Umbilical cord (tissue), 2 donors: ENCODE results near the gene MAP1LC3B2. TPM values are rescaled to one million over a fixed set of nuclear protein-coding genes. Genes with fewer than 3 reads are reported as not detected.

Experiments used
- DNase-seq: peaks from one replicate; pipeline ENCODE4 v3.0.0-alpha.2; 2015; ENCODE audit warnings: low spot score
- total RNA-seq: library from RNA; depleted of rRNA; stranded (reverse); fragments of >200 nt; gene quantifications from one replicate; pipeline ENCODE4 v1.2.3, GENCODE V29; 2014; ENCODE audit warnings: low replicate concordance; ENCODE audit not compliant: insufficient read depth

MAP1LC3B2 gene
- 7.7 TPM for total RNA-seq

DNA sequence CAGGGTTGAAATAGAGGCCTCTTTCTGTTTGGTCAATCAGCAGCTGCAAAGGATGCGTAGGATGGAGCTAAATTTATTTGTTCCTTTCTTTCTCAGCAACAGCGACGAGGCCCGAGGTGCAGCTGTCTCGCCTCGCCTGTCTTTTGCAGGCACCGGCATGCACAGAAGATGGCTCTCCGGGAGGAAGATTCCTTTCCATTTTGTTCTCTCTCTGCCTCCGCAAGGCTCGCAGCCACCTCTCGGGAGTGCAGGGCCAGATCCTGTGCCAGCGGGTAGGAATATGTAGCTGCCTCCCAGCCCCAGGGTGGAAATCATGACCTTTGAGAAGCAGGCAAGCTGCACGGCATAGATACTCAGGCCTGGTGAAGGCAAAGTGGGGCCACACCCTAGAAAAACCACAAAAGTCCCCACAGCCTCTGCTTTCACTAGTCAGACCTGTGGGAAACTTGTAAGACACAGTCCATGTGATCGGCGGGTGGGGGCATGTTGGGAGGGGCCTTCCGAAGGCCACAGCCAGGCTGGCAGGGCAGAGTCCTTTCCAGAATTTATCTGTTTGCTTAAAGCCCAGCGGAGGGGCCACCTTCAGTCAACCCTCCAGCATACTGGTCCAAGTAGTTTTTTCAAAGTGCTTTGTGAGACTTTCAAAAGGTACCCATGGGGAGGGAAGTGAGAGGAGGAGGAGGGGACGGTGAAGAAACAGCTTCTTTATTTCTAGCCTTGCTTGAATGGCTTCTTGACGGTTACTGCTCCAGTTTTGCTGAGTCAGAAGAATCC, at the start of gene MAP1LC3B2:
MAP1LC3B2 (plus strand) TSS at position 220 of the 774 bp plus-strand sequence. CDS start 16,562 bp downstream, outside the sequence.
- peak; percentile 81 for DNase-seq

- no peak for DNase-seq
Observed at GRCh38 chr12:116513944-116514343, 45.2 kb upstream of the MAP1LC3B2 start.

DNA sequence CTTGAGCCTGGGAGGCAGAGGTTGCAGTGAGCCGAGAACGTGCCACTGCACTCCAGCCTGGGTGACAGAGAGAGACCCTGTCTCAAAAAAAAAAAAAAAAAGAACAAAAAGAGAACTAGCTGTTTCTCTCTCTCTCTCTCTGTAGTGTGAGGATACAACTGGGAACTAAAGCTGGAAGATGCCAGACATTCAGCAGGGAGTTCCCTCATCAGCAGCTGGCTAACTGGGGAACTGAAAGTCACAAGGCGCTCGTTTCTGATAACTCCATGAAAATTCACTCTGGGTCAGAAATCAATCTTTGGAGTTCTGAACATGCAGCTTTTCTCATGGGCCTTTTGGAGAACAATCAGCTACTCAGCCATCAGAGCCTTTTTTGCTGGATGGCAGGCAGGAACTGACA, 43.5 kb upstream of the MAP1LC3B2 start:
- peak; percentile 48 for DNase-seq

DNA sequence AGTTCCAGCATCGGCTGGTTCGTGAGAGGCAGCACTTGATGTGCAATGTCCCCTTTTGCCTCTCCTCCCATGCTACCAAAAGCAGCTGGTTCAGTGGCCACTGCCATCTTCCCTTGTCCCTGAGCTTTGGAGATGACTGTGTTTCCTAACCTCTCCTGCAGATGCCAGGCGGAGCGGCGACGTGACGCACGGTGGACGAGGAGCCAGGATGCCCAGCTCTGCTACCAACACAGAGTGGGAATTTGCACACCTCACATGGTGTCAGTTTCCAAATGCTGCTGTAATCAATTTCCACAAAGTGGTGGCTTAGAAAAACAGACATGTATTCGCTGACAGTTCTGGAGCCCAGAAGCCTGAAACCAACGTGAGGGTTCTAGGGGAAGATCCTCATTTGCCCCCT, 42.5 kb upstream of the MAP1LC3B2 start:
- DNase-seq = no peak

- no peak for DNase-seq
Observed at GRCh38 chr12:116517431-116518045, 41.6 kb upstream of the MAP1LC3B2 start.

GRCh38 chr12:116520225-116520760, 38.9 kb upstream of the MAP1LC3B2 start:
- DNase-seq = no peak

DNA sequence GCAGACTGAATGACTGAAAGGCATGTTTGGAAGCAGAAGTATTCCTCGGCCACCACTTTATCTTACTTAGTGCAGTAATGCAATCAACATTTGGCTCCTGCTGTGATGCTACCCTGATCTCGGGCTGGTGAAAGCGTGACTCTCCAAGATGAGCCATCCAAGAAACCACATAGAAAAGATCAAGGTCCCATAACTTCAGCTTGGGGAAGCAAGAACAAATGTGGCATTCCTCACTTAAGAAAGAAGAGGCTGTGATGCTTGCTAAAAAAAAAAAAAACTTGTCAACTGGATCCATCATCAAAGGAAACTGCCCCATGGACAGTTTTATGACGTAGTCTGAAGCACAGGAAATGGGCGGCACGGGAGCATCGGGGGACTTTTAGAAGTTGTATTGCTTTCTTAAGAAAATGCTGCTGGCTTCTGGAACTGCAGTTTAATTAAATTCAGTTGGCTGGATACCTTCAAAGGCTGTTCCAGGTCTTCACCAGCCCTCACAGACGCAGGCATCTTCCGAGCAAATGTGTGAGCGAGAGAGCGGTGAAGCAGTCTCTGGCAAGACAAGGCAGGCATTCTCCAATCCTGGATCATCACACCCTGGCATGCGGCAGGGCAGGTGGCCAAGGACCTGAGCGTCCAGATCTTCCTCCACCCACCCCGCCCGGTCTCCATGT, 38.2 kb upstream of the MAP1LC3B2 start:
- peak; percentile 33 for DNase-seq

DNA sequence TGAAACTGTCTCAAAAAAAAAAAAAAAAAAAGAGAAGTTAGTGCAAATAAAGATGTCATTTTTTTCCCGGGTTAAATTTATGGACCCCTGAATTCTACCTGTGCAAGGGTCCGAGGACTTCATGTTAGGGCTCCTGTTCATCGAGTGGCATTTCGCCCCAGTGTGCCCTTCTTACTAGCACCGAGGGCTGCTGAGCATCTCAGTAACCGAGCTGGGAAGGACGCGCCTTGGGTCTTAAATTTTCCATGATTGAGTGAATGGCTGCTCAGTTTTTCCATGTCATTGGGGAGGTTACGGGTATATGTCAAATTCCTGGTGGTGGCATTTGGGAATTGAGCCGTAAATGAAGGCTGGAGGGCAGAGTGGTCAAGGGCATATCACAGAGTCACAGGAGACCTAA, 34.9 kb upstream of the MAP1LC3B2 start:
- no peak for DNase-seq

DNA sequence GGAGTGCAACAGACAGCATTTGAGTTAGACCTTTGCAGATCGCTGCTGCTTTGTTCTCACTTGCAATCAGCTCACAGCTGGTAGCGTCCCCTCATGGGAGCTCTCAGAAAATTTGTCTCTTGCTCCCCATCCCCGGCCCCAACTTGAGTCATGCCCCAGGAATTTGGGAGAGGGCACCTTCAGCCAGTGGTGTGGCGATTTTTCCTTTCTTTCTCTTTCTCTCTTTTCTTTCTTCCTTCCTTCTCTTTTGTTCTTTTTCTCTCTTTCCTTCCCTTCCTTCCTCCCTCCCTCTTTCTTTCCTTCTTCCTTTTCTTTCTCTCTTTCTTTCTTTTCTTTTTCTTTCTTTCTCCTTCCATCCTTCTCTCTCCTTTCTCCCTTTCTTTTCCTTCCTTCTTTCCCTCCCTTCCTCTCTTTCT, 34.2 kb upstream of the MAP1LC3B2 start:
- DNase-seq = peak; percentile 52

DNA sequence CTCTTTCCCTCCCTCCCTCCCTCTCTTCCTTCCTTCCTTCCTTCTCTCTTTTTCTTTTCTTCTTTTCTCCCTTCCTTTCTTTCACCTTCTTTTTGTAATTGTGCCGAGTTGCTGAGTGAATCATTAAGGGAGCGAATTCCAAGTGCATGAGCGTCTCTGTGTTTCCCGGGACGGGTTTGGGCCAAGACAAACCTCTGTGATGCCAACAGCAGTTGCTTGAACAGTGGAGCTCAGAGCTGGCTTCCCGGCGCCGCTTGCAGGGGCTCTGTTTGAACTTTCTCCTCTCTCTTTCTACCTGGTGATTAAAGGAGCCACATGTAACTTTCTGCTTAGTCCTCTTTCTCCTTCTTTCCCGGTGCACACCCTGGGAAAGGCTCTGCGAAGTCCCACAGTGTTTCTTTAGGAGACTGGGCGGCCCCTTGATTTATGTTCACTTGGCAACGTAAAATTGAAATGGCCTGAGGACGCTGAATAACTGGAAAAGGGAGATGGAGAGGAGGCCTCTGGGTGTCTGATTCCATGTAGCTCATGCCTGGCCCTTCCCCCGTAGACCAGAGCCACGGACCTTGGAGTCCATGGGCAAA, 33.7 kb upstream of the MAP1LC3B2 start:
- DNase-seq = peak; percentile 90

- DNase-seq = no peak
Observed at GRCh38 chr12:116528065-116528464, 31.1 kb upstream of the MAP1LC3B2 start.

GRCh38 chr12:116528498-116528897, 30.7 kb upstream of the MAP1LC3B2 start:
- no peak for DNase-seq

DNA sequence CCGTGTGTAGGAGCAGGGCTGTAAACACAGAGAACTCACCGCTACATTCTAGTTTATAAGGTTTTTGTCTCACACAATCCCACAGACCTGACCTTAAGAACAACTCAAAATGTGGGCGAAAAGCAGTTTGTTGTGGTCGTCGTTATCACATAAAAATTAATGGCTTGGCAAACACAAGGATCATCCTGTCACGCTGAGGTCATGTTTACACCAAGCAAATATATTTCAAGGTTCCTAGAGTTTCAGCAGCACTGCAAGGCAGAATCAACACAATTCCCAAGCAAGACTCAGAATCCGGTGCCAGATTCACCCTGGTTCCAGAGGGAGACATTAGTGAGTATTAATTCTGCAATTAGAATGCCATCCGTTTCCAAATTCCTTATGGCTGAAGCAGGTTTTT, 30.1 kb upstream of the MAP1LC3B2 start:
- no peak for DNase-seq

GRCh38 chr12:116529686-116530085, 29.5 kb upstream of the MAP1LC3B2 start:
- no peak for DNase-seq

DNA sequence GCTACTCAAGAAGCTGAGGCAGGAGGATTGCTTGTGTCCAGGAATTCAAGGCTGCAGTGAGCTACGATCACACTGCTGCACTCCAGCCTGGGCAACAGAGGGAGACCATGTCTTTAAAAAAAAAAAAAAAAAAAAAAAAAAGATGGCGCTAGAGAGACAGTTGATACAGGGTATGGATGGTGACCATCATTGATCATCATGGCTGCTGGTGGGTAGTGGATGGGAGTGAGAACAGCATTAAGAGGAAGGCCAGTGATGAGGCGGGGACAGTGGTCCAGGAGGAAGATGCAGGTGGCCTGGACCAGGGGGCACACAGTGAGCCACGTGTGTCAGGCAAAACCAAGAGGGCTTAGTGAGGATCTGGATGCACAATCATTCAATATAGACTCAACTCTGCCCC, 26.8 kb upstream of the MAP1LC3B2 start:
- DNase-seq = no peak

DNA sequence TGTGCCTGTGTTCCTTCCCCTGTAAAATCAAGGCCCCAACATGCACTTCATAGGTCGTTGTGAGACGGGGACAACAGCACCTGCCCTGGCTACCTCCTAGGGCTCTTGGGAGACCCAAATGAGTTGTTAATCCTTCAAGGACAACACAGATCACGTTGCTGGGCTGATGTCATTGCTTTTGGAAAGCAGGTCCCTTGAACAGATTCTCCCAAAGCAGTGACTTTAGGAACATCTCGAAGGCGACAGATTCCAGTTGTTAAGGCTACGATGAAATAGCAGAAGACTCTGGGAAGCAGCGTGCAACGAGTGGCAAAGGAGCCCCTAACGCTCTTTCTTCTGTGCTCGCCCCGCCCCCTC, 26.2 kb upstream of the MAP1LC3B2 start:
- DNase-seq = no peak

DNA sequence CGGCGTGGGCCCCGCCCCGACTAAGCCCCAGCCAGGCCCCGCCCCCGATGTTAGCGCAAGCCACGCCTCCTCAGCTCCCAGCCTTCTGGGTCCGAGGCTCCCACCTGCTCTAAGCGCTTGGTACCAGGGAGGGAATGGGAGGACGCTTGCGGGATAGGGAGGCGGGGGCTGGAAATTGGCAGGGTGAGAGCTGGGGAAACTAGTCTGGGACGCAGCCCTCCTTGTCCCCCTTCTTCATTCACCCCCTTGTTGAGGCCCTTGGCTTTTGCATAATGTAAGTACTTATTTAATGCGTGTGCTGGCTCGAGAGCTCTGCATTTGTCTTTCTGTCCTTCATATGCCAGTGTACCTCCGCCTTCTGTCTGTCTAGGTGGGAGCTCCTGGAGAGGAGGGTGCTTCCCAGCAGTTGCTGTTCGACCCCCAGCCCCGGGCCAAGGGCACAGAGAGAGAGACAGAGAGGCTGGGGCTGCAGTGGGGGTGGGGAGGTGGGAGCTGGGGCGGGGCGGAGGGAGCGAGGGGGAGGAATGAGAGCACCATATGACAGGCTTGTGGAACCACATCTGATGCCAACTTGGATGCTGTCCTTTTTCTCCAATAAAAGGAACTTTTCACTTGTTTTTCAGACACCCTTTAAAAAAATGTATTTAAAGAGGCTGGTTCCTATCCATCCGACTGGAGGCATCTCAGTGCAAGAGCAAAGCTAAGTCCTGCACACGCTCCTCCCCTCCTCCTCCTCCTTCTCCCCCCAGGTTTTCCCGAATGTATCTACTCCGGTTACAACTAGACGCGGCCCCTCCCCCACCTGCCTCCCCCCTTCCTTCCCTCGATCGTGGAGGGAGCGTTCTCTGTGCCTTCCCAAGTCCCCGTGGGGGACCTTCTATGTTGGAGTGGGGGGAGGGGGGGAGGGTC, 25.6 kb upstream of the MAP1LC3B2 start:
- DNase-seq = peak; percentile 89

DNA sequence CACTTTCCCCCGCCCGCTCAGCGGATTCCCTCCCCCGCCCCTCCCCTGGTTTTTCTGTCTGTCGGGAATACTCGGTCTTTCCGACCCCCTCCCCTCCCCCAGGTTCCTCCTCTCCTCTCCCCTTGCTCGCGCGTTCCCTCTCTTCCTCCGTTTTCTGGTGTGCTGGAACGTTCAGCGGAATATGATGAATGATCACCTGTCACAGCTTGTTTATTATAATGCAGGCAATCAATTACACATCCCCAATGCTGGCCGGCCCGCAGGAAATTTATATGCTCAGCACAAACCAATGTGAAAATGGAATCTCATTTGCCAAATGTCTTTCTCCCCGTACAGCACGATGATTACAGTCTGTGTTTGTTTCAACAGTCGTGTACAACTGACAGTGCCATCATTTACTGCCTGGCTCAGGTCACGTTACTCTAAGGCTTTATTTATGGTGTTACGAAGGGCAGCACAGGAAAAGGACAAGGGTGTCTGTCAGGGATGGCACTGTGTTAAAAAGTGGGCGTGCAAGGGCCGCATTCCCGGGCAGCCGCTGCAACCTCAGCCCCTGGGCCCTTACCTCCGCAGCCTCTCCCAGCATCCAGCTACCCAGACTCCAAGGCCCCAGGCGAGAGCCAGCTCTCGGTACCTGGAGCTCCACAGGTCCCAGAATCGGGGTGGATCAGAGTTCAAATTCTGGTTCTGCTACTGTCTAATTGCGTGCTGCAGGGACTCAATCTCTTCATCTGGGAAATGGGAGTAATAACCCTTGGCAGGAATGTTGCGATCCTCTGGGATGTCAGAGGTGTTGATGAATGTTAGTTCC, 24.7 kb upstream of the MAP1LC3B2 start:
- DNase-seq = peak; percentile 51

GRCh38 chr12:116535241-116535640, 23.9 kb upstream of the MAP1LC3B2 start:
- DNase-seq = no peak
